H1 (cell line): ENCODE results near the gene C1QTNF7.

Experiments used
- ATF2 ChIP-seq: IDR thresholded peaks from 2 replicates; pipeline ENCODE4 v1.6.1; 2012; ENCODE audit warnings: low read length, inconsistent platforms
- CTCF ChIP-seq, 3 experiments: IDR thresholded peaks; 1 replicate in 2 of 3; 2 replicates in 1 of 3; pipeline versions ENCODE4 v1.5.1 to v1.6.1; 2011; ENCODE audit warnings: low read length in 3 of 3, mild to moderate bottlenecking in 3 of 3, inconsistent platforms in 2 of 3, low read depth in 1 of 3, moderate library complexity in 1 of 3; ENCODE audit not compliant: insufficient read depth in 1 of 3; ENCODE audit errors: control extremely low read depth in 1 of 3
- HDAC2 ChIP-seq, 2 experiments: fragments of 300-600 bp in 1 of 2; sonication (generic) in 1 of 2; IDR thresholded peaks; 2 replicates each; pipeline ENCODE4 v1.6.1; 2011 to 2012; ENCODE audit warnings: low read depth in 2 of 2, low read length in 2 of 2, mild to moderate bottlenecking in 2 of 2, moderate library complexity in 2 of 2, borderline replicate concordance in 1 of 2, inconsistent platforms in 1 of 2
- HDAC6 ChIP-seq: IDR thresholded peaks from one replicate; pipeline ENCODE4 v1.7.1; 2012; ENCODE audit warnings: low read depth, mild to moderate bottlenecking, inconsistent platforms, low read length, moderate library complexity
- KDM4A ChIP-seq: IDR thresholded peaks from one replicate; pipeline ENCODE4 v1.7.1; 2012; ENCODE audit warnings: low read depth, mild to moderate bottlenecking, moderate library complexity, low read length, inconsistent platforms; ENCODE audit not compliant: severe bottlenecking
- MAFK ChIP-seq: IDR thresholded peaks from 2 replicates; pipeline ENCODE4 v1.6.1; 2012; ENCODE audit warnings: low read depth, mild to moderate bottlenecking, improper control_type of control experiment, low read length
- NRF1 ChIP-seq: IDR thresholded peaks from 2 replicates; pipeline ENCODE4 v1.6.1; 2011; ENCODE audit warnings: mild to moderate bottlenecking, low read depth, low read length, improper control_type of control experiment
- POLR2A ChIP-seq, 2 experiments: IDR thresholded peaks; 1 replicate in 1 of 2; 2 replicates in 1 of 2; pipeline ENCODE4 v1.6.1; 2011; ENCODE audit warnings: low read depth in 2 of 2, low read length in 2 of 2, mild to moderate bottlenecking in 2 of 2; ENCODE audit errors: control extremely low read depth in 1 of 2
- POLR2AphosphoS5 ChIP-seq: IDR thresholded peaks from 2 replicates; pipeline ENCODE4 v1.6.1; 2011; ENCODE audit warnings: low read depth, low read length
- RFX5 ChIP-seq: IDR thresholded peaks from 2 replicates; pipeline ENCODE4 v1.6.1; 2011; ENCODE audit warnings: low read depth, low read length, improper control_type of control experiment, borderline replicate concordance
- SP2 ChIP-seq: IDR thresholded peaks from 2 replicates; pipeline ENCODE4 v1.6.1; 2012; ENCODE audit warnings: mild to moderate bottlenecking, low read length, inconsistent platforms
- SUZ12 ChIP-seq: fragments of 200-600 bp; sonication (generic); IDR thresholded peaks from 2 replicates; pipeline ENCODE4 v1.6.1; 2012; ENCODE audit warnings: mild to moderate bottlenecking, inconsistent platforms, low read length, moderate library complexity, mixed read lengths
- TAF1 ChIP-seq: IDR thresholded peaks from 2 replicates; pipeline ENCODE4 v1.6.1; 2011; ENCODE audit warnings: mild to moderate bottlenecking, low read depth, low read length
- TF ChIP-seq, protein P1 (sequence below): IDR thresholded peaks from 2 replicates; pipeline ENCODE4 v1.6.1; 2012; ENCODE audit warnings: inconsistent platforms

DNA sequence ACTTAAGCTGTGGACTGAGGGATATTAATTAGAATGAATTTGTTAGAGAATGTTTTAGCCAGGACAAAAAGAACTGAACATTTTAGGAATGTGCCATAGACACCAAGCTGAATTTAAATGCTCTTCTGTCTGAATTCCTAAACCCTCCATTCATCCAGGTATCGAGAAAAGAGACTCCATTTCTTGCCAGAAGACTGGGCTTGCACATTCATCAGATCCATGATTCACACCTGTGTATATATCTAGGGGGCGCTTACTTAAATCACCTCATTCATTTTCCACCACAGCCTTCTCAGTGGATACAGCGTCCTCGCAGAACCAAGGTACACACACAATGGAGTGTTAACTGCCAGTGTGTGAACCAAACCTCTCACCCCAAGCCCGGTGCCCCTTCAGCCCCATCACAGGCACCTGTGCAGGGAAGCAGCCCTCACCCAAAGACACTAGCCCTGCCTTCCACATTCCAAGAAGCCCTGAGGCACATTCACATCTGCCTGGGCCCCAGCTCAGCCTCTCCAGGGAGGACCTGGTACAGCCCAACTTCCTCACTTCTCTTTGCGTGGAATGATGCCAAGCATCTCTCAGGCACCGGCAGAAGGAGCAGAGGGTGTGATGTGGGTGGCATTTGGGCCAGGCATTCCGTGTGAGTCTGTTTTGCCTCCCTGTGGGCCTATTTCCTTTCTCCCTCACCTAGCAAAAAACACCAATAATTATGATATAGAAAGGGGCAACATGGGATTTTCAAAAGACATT, 35.6 kb upstream of the C1QTNF7 start:
- TF ChIP-seq CTCF (IDR thresholded peaks at IDR 0.05; ENCODE audit: control extremely low read depth in 1 of 3, insufficient read depth in 1 of 3, low read depth in 1 of 3, low read length in 3 of 3): no peak
- TF ChIP-seq KDM4A: no peak
- TF ChIP-seq MAFK: no peak
- no peak for TF ChIP-seq SUZ12
- TF ChIP-seq POLR2A (IDR thresholded peaks at IDR 0.05; ENCODE audit: control extremely low read depth in 1 of 2, low read depth in 2 of 2, low read length in 2 of 2): no peak
- TF ChIP-seq, protein P1, sequence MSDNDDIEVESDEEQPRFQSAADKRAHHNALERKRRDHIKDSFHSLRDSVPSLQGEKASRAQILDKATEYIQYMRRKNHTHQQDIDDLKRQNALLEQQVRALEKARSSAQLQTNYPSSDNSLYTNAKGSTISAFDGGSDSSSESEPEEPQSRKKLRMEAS: no peak
- TF ChIP-seq HDAC2 (IDR thresholded peaks at IDR 0.05; ENCODE audit: borderline replicate concordance in 1 of 2, low read depth in 2 of 2, low read length in 2 of 2): no peak
- no peak for TF ChIP-seq RFX5
- no peak for TF ChIP-seq SP2
- TF ChIP-seq NRF1: no peak
- no peak for TF ChIP-seq ATF2
- no peak for TF ChIP-seq HDAC6
- no peak for TF ChIP-seq POLR2AphosphoS5
- no peak for TF ChIP-seq TAF1
